H9 (cell line): ENCODE data around the gene LRP1. TPM values are rescaled to one million over a fixed set of nuclear protein-coding genes. Genes with fewer than 3 reads are reported as not detected.

Experiments
- DNase-seq: peaks from one replicate; pipeline ENCODE4 v3.0.0-alpha.2; 2017
- H2AFZ ChIP-seq: one replicate; pipeline ENCODE4 v1.6.1; 2013; ENCODE audit warnings: mild to moderate bottlenecking, low read length, control low read depth, moderate library complexity
- H2AK5ac ChIP-seq: 2 replicates; pipeline ENCODE4 v1.6.1; 2013; ENCODE audit warnings: low read length, control low read depth, mixed read lengths; ENCODE audit not compliant: insufficient read length
- H2BK120ac ChIP-seq: one replicate; pipeline ENCODE4 v1.6.1; 2013; ENCODE audit warnings: low read depth, mild to moderate bottlenecking, low read length, control low read depth, inconsistent platforms; ENCODE audit not compliant: poor library complexity, severe bottlenecking
- H2BK12ac ChIP-seq: 2 replicates; pipeline ENCODE4 v1.6.1; 2013; ENCODE audit warnings: low read length, control low read depth, mixed read lengths, low read depth; ENCODE audit not compliant: insufficient read length
- H2BK15ac ChIP-seq: 2 replicates; pipeline ENCODE4 v1.6.1; 2013; ENCODE audit warnings: low read depth, low read length, control low read depth
- H2BK20ac ChIP-seq: one replicate; pipeline ENCODE4 v1.6.1; 2013; ENCODE audit warnings: low read depth, mild to moderate bottlenecking, low read length, control low read depth, inconsistent platforms; ENCODE audit not compliant: poor library complexity, severe bottlenecking
- H2BK5ac ChIP-seq: 2 replicates; pipeline ENCODE4 v1.6.1; 2013; ENCODE audit warnings: low read length, control low read depth, mixed read lengths; ENCODE audit not compliant: insufficient read length
- H3K14ac ChIP-seq: 2 replicates; pipeline ENCODE4 v1.6.1; 2013; ENCODE audit warnings: low read length, control low read depth; ENCODE audit not compliant: insufficient read depth
- H3K18ac ChIP-seq: 2 replicates; pipeline ENCODE4 v1.6.1; 2013; ENCODE audit warnings: low read depth, mild to moderate bottlenecking, mixed read lengths, low read length, control low read depth; ENCODE audit not compliant: insufficient read length
- H3K23ac ChIP-seq: 2 replicates; pipeline ENCODE4 v1.6.1; 2013; ENCODE audit warnings: low read length, control low read depth, mixed read lengths, low read depth; ENCODE audit not compliant: insufficient read length
- H3K23me2 ChIP-seq: 2 replicates; pipeline ENCODE4 v1.6.1; 2013; ENCODE audit warnings: low read depth, mild to moderate bottlenecking, mixed read lengths, low read length, control low read depth; ENCODE audit not compliant: insufficient read length, poor library complexity, severe bottlenecking
- H3K27ac ChIP-seq: 2 replicates; pipeline ENCODE4 v1.5.1; 2013; ENCODE audit warnings: low read length, control low read depth, mixed read lengths, low read depth; ENCODE audit not compliant: insufficient read length
- H3K27me3 ChIP-seq: 2 replicates; pipeline ENCODE4 v1.6.1; 2013; ENCODE audit warnings: low read length, control low read depth, inconsistent platforms; ENCODE audit not compliant: insufficient read depth
- H3K4ac ChIP-seq: 2 replicates; pipeline ENCODE4 v1.6.1; 2013; ENCODE audit warnings: low read depth, mild to moderate bottlenecking, control low read depth, inconsistent platforms, low read length, moderate library complexity
- H3K4me1 ChIP-seq: 2 replicates; pipeline ENCODE4 v1.6.1; 2013; ENCODE audit warnings: low read length, control low read depth, inconsistent platforms; ENCODE audit not compliant: insufficient read depth
- H3K4me2 ChIP-seq: 2 replicates; pipeline ENCODE4 v1.6.1; 2013; ENCODE audit warnings: low read length, control low read depth, mixed read lengths; ENCODE audit not compliant: insufficient read length, insufficient read depth
- H3K56ac ChIP-seq: 2 replicates; pipeline ENCODE4 v1.6.1; 2013; ENCODE audit warnings: low read depth, mild to moderate bottlenecking, mixed read lengths, low read length, control low read depth; ENCODE audit not compliant: insufficient read length
- H3K79me1 ChIP-seq: 2 replicates; pipeline ENCODE4 v1.6.1; 2013; ENCODE audit warnings: low read depth, mild to moderate bottlenecking, moderate library complexity, low read length, control low read depth, inconsistent platforms; ENCODE audit not compliant: insufficient read depth, poor library complexity, severe bottlenecking
- H3K79me2 ChIP-seq: 2 replicates; pipeline ENCODE4 v1.6.1; 2013; ENCODE audit warnings: low read length, control low read depth, inconsistent platforms; ENCODE audit not compliant: insufficient read depth
- H3K9ac ChIP-seq: 2 replicates; pipeline ENCODE4 v1.6.1; 2013; ENCODE audit warnings: low read length, control low read depth, mixed read lengths; ENCODE audit not compliant: insufficient read length; ENCODE audit errors: extremely low read depth
- H3K9me3 ChIP-seq: one replicate; pipeline ENCODE4 v1.6.1; 2013; ENCODE audit warnings: low read depth, low read length, inconsistent platforms; ENCODE audit not compliant: control insufficient read depth
- H3T11ph ChIP-seq: one replicate; pipeline ENCODE4 v1.6.1; 2013; ENCODE audit warnings: mild to moderate bottlenecking, low read length, control low read depth, inconsistent platforms
- H4K20me1 ChIP-seq: one replicate; pipeline ENCODE4 v1.6.1; 2013; ENCODE audit not compliant: control insufficient read depth, insufficient read length, insufficient read depth
- H4K5ac ChIP-seq: 2 replicates; pipeline ENCODE4 v1.6.1; 2013; ENCODE audit warnings: low read depth, mild to moderate bottlenecking, mixed read lengths, low read length, control low read depth; ENCODE audit not compliant: insufficient read length
- H4K8ac ChIP-seq: replicated peaks from 2 replicates; pipeline ENCODE4 v1.6.1; 2013; ENCODE audit warnings: low read length, control low read depth, mixed read lengths, low read depth; ENCODE audit not compliant: insufficient read length
- H4K91ac ChIP-seq: 2 replicates; pipeline ENCODE4 v1.6.1; 2013; ENCODE audit warnings: low read depth, mild to moderate bottlenecking, moderate library complexity, mixed read lengths, low read length, control low read depth; ENCODE audit not compliant: insufficient read length
- H3K27ac Mint-ChIP-seq, 3 experiments: 2 replicates in 2 of 3; 3 replicates in 1 of 3; pipeline ENCODE4 v1.8.0; 2020 to 2021; ENCODE audit warnings: mixed read lengths in 3 of 3, mild to moderate bottlenecking in 1 of 3, moderate library complexity in 1 of 3
- H3K27me3 Mint-ChIP-seq: 2 replicates; pipeline ENCODE4 v1.8.0; 2021; ENCODE audit warnings: low read depth, mild to moderate bottlenecking, moderate library complexity, mixed read lengths
- H3K36me3 Mint-ChIP-seq, 3 experiments: 2 replicates in 2 of 3; 3 replicates in 1 of 3; pipeline ENCODE4 v1.8.0; 2020 to 2021; ENCODE audit warnings: low read depth in 3 of 3, mixed read lengths in 3 of 3; ENCODE audit not compliant: insufficient read depth in 1 of 3
- H3K4me1 Mint-ChIP-seq, 2 experiments: 2 replicates each; pipeline ENCODE4 v1.8.0; 2020; ENCODE audit warnings: mixed read lengths in 2 of 2
- H3K4me3 Mint-ChIP-seq, 2 experiments: 2 replicates in 1 of 2; 3 replicates in 1 of 2; pipeline ENCODE4 v1.8.0; 2020 to 2021; ENCODE audit warnings: mild to moderate bottlenecking in 2 of 2, mixed read lengths in 2 of 2, moderate library complexity in 1 of 2
- H3K9me3 Mint-ChIP-seq, 2 experiments: 2 replicates in 1 of 2; 3 replicates in 1 of 2; pipeline ENCODE4 v1.8.0; 2020; ENCODE audit warnings: mild to moderate bottlenecking in 2 of 2, mixed read lengths in 2 of 2, moderate library complexity in 1 of 2
- CTCF ChIP-seq: fragments of 200-600 bp; sonication (generic); conservative IDR thresholded peaks from 3 replicates; pipeline ENCODE4 v1.8.0; 2021; ENCODE audit warnings: antibody characterized with exemption, mild to moderate bottlenecking
- whole genome bisulfite sequencing: extraction: QIAGEN DNeasy Blood & Tissue Kit; methylation state at CpG from one replicate; pipeline ENCODE4 v1.1.7; 2013; ENCODE audit warnings: missing lambda C conversion rate, low lambda C conversion rate, mixed read lengths; ENCODE audit not compliant: insufficient read length; ENCODE audit errors: extremely low coverage; 5-methylcytosine and 5-hydroxymethylcytosine counted together
- total RNA-seq: library from RNA; stranded (reverse); gene quantifications from 2 replicates; pipeline ENCODE4 v1.2.1, GENCODE V29; 2021

LRP1 gene
- total RNA-seq, 1 experiment from 2014 or later, result 115 TPM

DNA sequence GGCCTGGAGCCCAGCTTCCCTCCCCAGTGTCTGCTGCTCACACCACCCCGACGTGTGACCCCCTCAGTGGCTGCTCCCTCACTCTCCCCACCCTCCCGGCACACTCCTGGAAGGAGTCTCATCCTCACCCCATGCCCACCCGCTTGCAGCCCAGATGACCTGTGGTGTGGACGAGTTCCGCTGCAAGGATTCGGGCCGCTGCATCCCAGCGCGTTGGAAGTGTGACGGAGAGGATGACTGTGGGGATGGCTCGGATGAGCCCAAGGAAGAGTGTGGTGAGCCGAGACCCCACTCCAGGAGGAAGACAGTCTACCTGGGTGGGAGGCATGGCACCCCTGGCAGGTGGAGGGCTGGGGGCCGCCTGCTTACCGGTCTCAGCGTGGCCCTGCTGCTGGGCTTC lies 73.3 kb downstream of the LRP1 start:
- Histone ChIP-seq H3K9me3 (no peaks in the 10 kb centered on the region), H2BK20ac (no peak overlapping the region), H3K27ac (no peak overlapping the region), H3K4me1 (no peaks in the 10 kb centered on the region), H4K5ac (no peak overlapping the region), H3K79me2 (no peaks in the 10 kb centered on the region), H3K14ac (no peak overlapping the region), H3K4ac (no peak overlapping the region), H3K23me2 (no peaks in the 10 kb centered on the region), H3K56ac (no peak overlapping the region), H4K20me1 (no peaks in the 10 kb centered on the region), H2BK120ac (no peak overlapping the region), H2AK5ac (no peak overlapping the region), H3T11ph (no peak overlapping the region), H3K18ac (no peak overlapping the region), H3K79me1 (no peaks in the 10 kb centered on the region), H2BK5ac (no peak overlapping the region), H4K8ac (no peak overlapping the region), H3K27me3 (no peaks in the 10 kb centered on the region), H2BK15ac (no peak overlapping the region), H3K9ac (no peak overlapping the region), H4K91ac (no peak overlapping the region), H2BK12ac (no peak overlapping the region), H3K4me2 (no peak overlapping the region), H2AFZ (no peak overlapping the region), H3K23ac (no peak overlapping the region)
- DNase-seq, result no peak
- Mint-ChIP-seq H3K36me3 (peaks cover 53 to 98% (median 95%) of the 10 kb centered on the region in 3 experiments), H3K27ac (no peak overlapping the region), H3K4me3 (no peak overlapping the region), H3K27me3 (no peaks in the 10 kb centered on the region), H3K4me1 (no peaks in the 10 kb centered on the region), H3K9me3 (no peaks in the 10 kb centered on the region)
- WGBS, result no CpG with 5 or more reads among the region's 16 CpGs
- TF ChIP-seq CTCF, result no peak
